Stimulated activated CD4-positive, alpha-beta T cell treated with anti-CD3 and anti-CD28 coated beads, Interleukin-4, amount 100 ng/mL, for 24 hours (primary cell): ENCODE measurements around the gene ASCC3.

ENCODE experiments used
- DNase-seq: peaks from one replicate; pipeline ENCODE4 v3.0.0-alpha.2; 2020

Gene ASCC3

DNA sequence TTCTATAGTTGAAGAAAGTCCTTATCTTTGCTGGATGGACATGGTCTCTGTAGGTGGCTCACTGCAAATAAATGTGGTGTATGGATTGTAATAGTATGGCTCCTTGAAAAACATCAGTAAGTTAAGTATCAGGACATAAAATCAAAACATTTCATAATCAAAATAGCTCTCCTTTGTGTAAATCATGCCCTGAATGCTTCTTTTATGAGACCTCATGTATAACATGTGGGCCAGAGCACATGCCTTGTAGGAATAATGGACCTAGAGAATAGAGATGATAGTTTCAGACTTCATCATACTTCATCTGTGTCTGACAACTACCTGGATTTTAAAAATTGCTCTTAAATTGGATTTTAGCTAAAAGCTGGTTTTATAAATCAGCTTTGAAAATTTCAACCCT, 159.9 kb downstream of the ASCC3 start:
- no peak for DNase-seq

DNA sequence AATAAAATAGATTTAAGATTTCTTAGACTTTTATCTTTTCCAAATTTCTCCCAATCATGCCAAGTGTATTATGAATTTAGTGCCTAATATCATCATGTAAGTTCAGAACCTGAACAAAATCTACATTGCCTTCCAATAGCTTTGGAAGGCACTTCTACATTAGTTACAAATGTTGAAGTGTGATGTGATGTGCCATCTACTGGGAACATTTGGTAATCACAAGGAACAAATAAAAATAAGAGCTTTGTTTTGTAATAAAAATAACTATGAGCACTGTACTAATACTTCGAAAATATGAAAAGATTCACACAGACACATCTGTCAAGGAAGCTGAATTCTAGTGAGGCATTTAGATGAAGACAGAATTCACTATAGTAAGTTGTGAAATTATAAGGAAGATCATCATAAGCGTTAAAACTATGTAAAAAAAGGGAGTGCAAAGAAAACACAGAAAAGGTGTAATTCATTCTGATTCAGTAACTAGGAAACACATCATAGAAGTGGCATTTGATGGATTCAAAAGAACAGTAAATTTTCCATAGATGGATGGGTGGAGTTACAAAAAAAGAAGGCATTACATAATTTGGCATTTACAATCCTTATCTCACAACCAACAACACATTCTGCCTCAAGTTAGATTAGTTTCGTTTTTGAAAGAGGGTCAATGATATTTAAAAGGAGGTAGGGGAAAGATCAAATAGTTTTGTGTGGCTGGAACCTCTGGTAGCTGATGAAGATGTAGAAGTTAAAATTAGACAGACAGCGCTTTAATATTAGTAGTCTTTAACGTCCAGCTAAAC, 161.0 kb downstream of the ASCC3 start:
- DNase-seq: no peak

DNA sequence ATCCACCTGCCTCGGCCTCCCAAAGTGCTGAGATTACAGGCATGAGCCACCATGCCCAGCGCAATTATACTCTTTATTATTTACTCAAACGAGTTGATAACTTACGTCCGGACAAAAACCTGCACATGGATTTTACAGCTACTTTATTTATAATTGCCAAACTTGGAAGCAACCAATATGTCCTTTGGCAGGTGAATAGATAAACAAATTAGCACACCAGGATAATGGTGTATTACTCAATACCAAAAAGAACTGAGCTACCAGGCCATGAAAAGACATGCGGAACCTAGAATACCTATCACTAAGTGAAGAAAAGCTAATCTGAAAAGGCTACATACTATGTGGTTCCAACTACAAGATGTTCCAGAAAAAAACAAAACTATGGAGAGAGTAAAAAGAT, 168.1 kb downstream of the ASCC3 start:
- DNase-seq: no peak

DNA sequence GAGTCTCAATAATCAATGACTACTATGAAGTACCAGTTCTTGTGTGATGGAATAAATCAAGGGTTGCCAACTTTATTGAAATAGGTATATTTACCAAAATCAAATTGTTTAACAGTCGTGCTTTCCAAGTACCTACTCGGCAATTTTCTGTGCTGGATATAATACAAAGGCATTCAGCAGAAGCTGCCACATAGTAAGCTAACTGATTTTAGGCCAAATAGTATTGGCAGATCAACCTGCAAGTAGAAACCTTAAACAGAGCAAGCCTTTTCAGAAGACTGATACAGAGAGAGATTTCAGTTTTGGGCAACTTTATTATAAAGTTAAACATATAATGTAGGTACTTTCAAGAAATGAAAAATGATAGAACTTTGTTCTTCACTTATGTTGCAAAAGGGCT, 174.6 kb downstream of the ASCC3 start:
- no peak for DNase-seq

DNA sequence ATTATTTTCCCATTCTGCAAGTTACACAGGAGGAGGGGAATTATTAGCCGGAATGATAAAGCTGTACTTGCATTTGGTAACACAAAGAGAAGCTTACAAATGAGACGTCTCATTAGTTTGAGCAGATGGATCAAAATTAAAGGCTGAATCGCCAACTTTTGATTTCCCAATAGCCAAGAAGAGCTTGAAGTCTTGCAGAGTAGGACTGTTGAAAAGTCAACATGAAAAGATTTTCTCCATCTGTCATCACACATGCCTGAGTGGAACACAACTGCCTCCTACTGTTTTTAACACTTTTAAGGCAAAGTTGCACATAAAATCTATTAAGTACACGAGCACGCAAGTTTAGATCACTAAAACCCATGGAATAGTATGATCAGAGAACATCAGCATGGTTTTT, 176.2 kb downstream of the ASCC3 start:
- no peak for DNase-seq

DNA sequence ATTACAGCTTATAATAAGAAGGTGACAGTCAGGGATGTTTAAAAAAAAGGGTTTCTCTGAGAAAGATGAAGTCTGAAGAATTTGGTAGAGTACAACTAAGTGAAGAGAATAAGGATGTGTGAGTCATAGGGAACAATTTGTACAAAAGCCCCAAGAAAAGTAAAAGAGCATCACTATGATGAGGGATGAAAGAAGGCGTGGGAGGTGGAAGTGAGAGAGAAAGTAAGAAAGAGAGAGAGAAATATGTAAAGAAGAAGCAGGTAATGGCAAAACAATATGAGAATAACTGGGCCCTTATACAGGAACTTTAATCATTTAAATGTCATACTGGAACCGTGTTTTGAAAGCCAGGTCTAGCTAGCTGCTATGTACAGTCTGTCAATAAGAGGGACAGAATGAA, 179.4 kb downstream of the ASCC3 start:
- DNase-seq: no peak

DNA sequence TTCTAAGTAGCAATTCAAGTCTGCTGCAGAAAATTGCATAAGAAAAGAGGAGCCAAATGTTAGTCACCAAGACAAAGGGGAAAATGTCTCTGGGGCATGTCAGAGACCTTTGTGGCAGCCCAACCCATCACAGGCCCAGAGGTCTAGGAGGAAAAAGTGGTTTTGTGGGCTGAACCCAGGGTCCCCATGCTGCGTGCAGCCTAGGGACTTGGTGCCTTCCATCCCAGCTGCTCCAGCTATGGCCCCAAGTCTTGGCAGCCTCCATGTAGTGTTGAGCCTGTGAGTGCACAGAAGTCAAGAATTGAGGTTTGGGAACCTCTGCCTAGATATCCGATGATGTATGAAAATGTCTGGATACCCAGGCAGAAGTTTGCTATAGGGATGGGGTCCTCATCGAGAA, 181.1 kb downstream of the ASCC3 start:
- DNase-seq: no peak

DNA sequence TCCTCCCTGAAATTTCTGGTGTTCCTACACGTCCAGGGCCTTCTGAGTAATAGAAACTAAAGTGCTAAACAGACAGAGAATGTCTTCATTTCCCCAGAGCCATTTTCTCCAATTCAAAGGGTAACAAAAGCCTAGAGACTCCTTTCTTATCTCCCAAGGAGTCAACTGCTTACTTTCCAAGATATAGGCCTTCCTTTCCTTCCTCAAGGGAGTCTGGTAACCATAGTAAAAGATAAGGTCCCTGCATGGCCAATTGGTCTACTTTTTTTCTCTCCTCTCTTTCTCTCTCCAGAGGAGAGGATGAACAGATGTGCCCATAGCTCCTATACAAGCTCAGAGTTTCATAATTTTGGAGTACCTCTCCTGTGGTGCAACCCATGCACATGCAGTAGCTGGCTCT, 185.7 kb downstream of the ASCC3 start:
- no peak for DNase-seq

DNA sequence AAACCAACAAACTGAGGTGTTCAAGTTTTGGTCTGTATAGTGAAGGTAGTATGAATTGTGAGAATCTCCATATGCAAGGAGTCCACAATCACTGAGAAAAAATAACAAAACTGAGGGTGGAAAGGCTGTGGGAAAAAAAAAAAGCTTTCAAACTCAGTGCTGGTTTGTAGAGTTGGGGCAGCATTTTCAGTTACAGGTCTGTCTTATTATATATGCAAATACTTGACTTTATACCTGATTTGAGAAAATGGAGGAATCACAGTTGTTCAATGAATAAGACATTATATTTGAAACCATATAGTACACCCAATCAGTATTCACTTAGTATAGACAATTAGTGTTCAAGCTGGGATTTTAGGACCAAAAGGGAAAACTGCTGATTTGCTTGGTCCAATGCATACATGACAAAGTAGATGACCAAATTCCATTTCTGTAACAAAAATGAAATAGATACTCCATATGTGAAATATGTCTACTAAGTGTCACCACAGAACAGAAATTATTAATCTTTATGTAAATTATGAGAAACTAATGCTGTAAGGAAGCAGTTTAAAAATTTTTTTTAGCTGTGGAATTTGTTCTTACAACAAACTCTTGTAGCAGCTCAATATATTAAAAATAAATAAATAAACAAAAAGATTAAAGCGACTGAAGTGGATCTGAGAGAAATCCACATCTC, 187.7 kb downstream of the ASCC3 start:
- no peak for DNase-seq

DNA sequence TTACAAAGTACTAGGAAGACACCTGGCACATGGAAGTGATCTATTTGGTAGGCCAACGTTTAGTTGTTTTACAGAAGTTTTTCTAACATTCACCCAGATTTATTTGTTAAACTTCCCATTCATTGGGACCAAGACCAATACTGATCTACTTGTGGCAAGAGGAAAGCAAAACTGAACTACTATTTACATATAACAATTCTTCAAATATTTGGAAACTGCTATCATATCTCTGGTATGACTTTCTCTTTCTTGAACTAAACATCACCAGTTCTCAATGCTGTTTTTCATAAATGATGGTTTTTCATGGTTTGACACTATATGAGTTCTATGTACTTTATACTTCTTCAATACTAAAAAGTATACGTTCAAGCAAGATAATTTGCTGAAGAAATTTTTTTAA, 189.2 kb downstream of the ASCC3 start:
- no peak for DNase-seq

DNA sequence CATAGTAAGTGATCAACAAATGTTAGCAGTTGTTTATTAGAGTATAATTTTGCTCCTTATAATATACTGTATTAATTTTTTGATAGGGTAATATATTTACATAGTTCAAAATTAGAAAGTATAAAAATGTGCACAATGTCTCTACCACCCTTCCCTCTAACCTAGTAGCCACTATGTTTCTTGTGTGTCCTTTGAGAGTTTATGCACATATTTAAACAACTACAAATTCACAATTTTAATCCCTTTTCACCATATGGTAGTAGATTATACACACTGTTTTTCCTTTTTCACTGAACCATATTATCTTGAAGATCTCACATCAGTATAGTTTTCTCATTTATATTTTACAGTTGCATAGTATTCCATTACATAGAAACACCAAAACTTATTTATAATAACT, 194.9 kb downstream of the ASCC3 start:
- DNase-seq: no peak

DNA sequence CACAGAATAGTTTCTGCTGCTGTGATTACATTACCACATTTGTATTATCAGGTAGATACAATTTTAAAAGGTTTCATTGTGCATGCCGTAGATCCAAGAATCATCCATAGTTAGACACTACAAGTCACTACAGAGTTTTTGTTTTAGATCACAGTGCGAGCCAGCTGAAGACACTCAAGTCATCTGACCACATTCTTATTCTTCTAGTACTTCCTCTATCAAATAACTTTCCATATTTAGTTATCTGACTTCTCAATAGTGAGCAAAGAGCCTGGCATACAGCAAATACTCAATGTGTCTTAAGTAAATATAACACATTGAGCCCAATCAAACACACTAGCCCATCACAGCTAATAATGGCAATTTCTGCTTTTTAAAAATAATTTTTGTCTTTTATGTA, 195.4 kb downstream of the ASCC3 start:
- DNase-seq: no peak

DNA sequence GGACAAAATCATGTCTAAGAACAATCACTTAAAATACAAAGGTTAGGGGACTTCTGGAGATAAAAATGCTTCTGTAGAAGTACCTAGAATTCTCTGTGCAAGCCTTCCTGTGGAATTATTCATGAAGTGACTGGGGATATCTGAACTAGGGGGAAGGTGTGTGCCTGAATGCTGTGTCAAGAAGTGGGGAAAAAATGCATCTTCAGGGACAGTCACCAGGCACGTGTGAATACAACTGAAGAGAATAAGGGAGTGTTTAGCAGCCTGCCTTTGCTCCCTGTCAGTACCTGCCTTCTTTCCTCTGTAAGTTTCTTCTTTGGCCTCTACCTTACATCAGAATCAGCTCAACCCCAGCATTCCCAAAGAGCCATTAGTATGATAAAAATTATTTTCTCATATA, 201.0 kb downstream of the ASCC3 start:
- no peak for DNase-seq

DNA sequence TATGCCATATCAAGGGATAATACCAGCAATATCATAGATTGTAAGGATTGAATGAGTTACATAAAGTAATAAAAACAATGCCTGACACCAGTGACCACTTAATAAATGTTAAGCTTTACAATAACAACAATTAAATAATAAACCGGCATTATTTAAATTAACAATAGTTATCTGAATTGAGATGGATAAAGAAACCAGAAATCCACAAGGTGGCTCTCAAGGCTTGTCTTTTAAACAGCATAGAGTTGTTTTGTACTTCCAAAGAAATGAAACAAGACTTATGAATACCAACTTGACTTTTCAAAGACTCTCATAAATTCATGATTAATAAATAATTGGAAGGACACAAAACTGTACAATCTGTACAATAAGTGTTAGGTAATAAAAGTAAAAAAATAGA, 203.1 kb downstream of the ASCC3 start:
- DNase-seq: no peak

DNA sequence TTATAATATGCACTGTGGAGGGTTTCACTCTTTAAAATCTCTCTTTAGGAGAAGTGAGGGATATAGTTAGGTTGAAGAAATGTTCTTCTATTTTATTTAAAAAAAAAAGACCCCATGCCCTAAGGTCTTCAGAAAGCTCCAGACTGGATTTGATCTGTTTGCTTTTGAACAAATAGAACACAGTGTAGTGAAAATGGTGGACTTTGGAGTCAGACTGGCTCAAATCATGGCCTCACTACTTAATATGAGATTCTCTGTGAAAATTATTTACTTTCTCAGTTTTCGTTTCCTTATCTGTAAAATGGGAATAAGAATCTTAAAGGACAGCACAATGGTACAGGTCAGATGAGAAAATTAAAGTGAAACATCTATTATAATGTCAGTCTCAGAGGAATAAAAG, 203.9 kb downstream of the ASCC3 start:
- no peak for DNase-seq

DNA sequence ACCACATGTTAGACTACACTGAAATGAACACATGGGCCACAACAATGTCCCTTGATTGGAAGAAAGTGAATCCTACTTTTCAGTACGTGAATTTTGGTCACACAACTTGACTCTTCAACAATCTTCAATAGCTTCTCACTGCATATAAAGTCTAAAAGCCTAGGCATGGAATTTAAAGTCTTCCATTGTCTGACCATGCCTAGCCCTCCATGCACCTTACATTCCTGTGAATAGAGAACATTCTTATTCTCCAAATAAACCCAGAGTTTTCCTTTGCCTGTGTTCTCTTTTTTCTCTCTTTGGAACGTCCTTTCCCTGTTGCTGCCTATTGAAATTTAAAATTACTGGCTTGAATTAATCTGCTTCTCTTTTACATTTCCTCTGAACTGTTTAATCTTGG, 207.5 kb downstream of the ASCC3 start:
- DNase-seq: no peak

DNA sequence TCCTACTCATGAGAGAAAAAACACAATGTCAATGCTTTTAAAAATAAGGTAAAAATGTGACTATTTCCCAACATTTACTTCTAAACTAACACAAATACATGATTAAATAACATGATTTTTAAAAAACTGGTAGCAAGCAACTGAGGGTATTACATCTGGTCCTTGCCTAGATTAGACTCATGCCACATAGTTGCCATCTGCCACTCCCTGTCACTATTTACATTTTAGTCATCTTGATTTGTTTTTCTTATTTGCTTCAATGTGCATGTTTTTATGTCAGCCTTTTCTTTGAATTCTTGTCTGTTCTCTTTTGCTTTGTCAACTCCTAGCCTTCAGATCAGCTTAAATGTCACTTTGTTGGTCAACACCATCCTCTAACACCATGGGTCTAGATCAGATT, 209.4 kb downstream of the ASCC3 start:
- no peak for DNase-seq

DNA sequence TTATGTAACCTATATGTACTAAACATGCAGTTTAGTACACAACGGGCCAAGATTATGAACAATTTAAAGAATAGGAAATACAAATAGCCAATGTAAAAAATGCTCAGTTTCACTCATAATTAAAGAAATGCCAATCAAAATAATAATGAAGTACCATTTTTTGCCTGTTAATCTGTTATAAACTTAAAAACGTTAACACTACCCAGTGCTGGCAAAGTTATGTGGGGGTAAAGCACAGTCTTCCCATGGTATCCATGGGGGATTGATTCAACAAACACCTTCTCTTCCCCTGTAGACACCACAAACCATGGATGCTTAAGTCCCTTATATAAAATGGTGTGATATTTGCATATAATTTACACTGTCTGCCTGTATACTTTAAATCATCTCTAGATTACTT, 211.1 kb downstream of the ASCC3 start:
- DNase-seq: no peak

DNA sequence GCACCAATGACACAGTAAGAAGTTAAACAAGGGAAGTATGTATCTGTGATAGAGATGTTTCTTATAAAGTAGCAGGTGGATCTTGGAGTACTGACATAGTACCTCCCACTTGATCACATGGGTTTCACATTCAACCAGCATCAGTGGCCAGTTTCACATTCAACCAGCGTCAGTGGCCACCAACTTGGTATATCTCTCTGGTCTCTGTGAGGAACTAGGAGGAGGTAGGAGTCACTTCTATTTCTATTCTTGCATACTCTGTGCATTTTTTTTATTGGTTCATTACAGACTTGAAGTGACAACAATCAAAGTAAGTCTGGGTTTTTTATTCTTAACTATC, 216.1 kb downstream of the ASCC3 start:
- DNase-seq: no peak

DNA sequence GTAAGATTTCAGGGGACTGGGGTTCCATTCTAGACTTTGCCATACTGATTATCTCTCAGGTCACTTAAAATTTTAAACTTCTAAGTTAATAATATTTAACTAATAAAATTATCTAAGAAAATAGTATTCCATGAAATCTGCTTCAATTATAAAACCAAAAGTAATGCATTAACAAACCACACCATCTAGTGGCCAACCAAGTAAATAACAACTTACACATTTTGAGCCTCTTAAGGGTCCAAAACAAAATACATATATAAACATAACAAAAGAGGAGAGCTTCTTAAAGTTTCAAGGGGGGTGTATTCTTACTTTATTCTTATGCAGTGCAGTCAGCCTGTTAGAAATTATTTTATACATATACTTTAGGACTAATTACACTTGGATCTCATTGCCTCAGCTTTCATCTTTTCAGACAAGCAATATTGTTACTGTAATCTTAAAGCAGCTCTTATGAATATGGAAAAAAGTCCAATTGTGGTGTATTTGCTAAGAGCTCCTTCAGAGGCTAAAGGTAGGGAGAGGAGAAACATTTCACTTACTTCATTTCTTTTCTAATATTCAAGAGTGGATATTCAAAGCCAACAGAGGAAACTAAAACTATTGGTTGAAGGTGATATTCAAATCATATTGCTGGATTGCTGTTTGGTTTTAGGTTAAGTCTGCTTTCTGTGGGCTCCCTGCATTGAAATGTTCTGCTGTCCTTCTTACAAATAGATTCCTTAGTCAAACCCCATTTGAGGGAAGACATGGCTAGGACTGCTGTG, 216.7 kb downstream of the ASCC3 start:
- no peak for DNase-seq

DNA sequence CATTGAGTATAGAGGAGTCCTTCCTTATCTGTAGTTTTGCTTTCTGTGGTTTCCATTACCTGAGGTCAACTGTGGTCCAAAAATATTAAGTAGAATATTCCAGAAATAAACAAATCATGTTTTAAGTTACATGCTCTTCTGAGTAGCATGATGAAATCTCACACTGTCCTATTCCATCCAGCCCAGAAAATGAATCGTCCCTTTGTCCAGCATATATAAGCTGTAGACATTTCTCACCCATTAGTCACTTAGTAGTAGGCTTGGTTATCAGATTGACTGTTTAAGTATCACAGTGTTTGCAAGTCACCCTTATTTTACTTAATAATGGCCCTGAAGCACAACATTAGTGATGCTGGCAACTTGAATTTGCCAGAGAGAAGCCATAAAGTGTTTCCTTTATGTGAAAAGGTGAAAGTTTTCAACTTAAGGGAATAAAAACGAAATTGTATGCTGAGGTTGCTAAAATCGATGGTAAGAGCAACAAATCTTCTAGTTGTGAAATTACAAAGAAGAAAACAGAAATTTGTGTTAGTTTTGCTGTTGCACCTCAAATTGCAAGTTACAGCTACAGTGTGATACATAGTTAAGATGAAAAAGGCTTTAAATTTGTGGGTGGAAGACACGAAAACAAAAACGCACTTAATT, 217.8 kb downstream of the ASCC3 start:
- DNase-seq: no peak

DNA sequence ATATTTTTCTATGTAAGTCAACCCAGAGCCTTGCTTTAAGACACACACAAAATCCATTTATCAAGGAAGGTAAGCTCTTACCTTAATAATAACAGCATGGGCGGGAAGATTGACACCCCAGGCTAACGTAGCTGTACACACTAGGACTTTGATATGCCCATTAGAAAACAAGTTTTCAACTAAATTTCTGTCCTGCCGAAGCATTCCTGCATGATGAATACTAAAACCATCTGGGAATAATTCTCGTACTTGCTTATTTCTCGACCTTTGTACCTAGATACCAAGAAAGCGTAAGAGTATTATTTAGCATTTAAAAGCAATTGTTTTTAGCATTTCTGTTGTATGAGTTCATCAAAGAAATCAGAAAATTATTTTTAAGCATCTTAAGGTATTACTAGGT, 218.9 kb downstream of the ASCC3 start:
- no peak for DNase-seq

DNA sequence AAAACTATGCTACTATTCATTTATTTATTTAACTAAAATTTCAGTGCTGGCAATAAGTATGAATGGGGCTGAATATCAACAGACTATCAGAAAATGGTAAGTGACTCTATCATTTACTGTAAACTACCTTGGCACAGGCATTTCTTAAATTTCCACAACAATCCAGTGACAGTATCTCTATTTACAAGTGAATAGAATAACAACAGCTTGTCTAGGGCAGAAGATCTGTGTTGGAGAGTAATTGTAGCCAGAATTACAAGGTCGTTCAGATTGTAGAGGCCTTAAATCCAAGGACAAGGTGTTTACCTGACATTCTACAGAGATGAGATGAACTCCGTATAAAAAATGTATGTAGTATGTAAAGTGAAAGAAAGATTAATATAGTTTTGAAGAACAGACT, 222.6 kb downstream of the ASCC3 start:
- no peak for DNase-seq
